ENCODE data around the gene OASL.

OASL gene

GRCh38 chr12:121038861-121039668 lies at the start of gene OASL:
Gene OASL, minus strand, starts transcription at chr12:121039246. Its CDS starts 275 bp downstream, at chr12:121038971.
- no peak within 1 kb of the TSS for H3K27ac ChIP-seq
- no peak for TF ChIP-seq CTCF (conservative IDR thresholded peaks at IDR 0.05)
- TF ChIP-seq ZFX (IDR thresholded peaks at IDR 0.05): no peak

GRCh38 chr12:121088195-121088585 lies 49.1 kb upstream of the OASL start:
- H3K27ac ChIP-seq: no peak overlapping the region
- TF ChIP-seq ZFX (IDR thresholded peaks at IDR 0.05) (no peak), CTCF (conservative IDR thresholded peaks at IDR 0.05) (no peak)

- H3K27ac ChIP-seq: no peak overlapping the region
- TF ChIP-seq CTCF (conservative IDR thresholded peaks at IDR 0.05): no peak
- TF ChIP-seq ZFX (IDR thresholded peaks at IDR 0.05): no peak
Observed at GRCh38 chr12:121087467-121088194, 48.6 kb upstream of the OASL start.

- no peak overlapping the region for H3K27ac ChIP-seq
- TF ChIP-seq CTCF (conservative IDR thresholded peaks at IDR 0.05) (no peak), ZFX (IDR thresholded peaks at IDR 0.05) (no peak)
Observed at GRCh38 chr12:121086781-121087295, 47.8 kb upstream of the OASL start.

- TF ChIP-seq ZFX (IDR thresholded peaks at IDR 0.05): no peak
- no peak for TF ChIP-seq CTCF (conservative IDR thresholded peaks at IDR 0.05)
- H3K27ac ChIP-seq: no peak overlapping the region
Observed at GRCh38 chr12:121085506-121086353, 46.7 kb upstream of the OASL start.

GRCh38 chr12:121085069-121085468 lies 46.0 kb upstream of the OASL start:
- no peak overlapping the region for H3K27ac ChIP-seq
- TF ChIP-seq ZFX (IDR thresholded peaks at IDR 0.05) (no peak), CTCF (conservative IDR thresholded peaks at IDR 0.05) (no peak)

Data from C4-2B (cell line).